GM12892 (cell line): ENCODE measurements around the gene KRTAP3-2.

Experiments
- POLR2A ChIP-seq: IDR thresholded peaks from 2 replicates; pipeline ENCODE4 v1.6.1; 2011; ENCODE audit warnings: low read depth, low read length, control low read depth
- POLR2AphosphoS5 ChIP-seq: IDR thresholded peaks from 2 replicates; pipeline ENCODE4 v1.6.1; 2011; ENCODE audit warnings: low read depth, low read length, control low read depth

DNA sequence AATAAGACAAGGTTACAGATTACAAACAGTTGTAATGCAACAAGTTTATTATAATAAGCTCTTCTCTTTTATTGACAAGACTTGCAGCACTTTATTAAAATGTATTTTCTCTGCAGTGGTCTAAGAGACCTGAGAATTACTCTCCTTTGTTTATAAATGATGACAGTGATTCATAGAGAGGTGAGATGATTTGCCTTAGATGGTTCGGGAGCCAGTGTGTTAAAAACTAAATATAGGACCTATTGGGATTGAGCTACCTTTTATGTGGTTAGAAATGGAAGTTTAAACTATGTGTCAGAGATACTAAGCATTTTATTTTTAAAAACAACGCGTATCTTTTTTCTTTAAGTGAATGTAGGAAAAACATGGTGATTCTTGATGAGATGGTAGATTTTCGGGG lies 2.9 kb downstream of the KRTAP3-2 start:
- TF ChIP-seq POLR2A (no peak), POLR2AphosphoS5 (no peak)
